T-helper 2 cell treated with Interferon-gamma antibody and Interleukin-4, amounts not matched to agents 5 μg/mL and 100 μg/mL, for 36 hours (primary cell): ENCODE results near the gene HOATZ.

Source experiments
- DNase-seq: peaks from one replicate; pipeline ENCODE4 v3.0.0; 2021; ENCODE audit warnings: low spot score
- H3K27ac Mint-ChIP-seq: one replicate; pipeline ENCODE4 v1.8.0; 2021; ENCODE audit warnings: mild to moderate bottlenecking, mixed read lengths
- H3K27me3 Mint-ChIP-seq: one replicate; pipeline ENCODE4 v1.8.0; 2021; ENCODE audit warnings: low read depth, mixed read lengths
- H3K36me3 Mint-ChIP-seq: one replicate; pipeline ENCODE4 v1.8.0; 2021; ENCODE audit warnings: low read depth, mixed read lengths
- H3K4me1 Mint-ChIP-seq: one replicate; pipeline ENCODE4 v1.8.0; 2021; ENCODE audit warnings: low read depth, mixed read lengths
- H3K4me3 Mint-ChIP-seq: one replicate; pipeline ENCODE4 v1.8.0; 2022; ENCODE audit warnings: mild to moderate bottlenecking, moderate library complexity, mixed read lengths
- H3K9me3 Mint-ChIP-seq: one replicate; pipeline ENCODE4 v1.8.0; 2021; ENCODE audit warnings: mixed read lengths

The HOATZ gene

DNA sequence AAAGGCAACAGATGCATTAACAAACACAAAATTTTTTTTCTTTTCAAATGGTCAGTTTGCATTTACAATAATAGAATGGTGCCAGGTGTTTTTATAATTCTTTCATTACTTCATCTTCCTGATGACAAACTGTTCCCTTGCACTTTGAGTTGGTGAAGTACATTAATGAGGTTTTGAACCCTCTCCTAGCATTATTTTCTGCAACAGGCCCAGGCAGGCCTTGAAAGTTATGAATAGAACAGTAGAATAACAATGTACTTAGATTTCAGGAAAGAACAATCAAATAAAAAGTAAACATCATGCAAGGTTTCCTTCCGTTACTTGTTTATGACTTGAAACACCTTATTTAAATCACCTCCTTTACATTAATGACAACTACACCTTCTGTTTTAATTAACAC is 12.0 kb upstream of the HOATZ start:
- Mint-ChIP-seq H3K9me3 (no peaks in the 10 kb centered on the region), H3K4me3 (no peak overlapping the region), H3K27me3 (peaks cover 56% of the 10 kb centered on the region), H3K36me3 (no peaks in the 10 kb centered on the region), H3K27ac (no peak overlapping the region), H3K4me1 (no peaks in the 10 kb centered on the region)
- no peak for DNase-seq

DNA sequence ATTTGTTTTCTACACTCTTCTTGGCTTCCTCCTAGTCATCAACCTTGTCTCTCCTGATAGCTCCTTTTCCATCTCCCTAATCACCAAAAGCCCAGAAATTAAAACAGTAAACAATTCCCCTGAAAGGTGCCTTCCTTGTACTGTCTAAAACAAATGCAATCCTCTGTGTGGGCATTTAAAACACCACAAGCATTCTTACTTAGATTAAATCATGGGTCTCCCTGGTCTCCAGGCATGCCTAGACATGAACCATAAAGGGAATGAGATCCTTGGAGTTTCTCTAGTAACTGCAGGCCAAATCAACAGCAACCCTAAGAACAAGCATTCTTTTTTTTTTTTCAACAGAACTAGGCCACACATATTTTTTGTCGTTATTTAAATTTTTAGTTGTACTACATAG is 4.3 kb upstream of the HOATZ start:
- H3K27me3 Mint-ChIP-seq = peaks cover 56% of the 10 kb centered on the region

DNA sequence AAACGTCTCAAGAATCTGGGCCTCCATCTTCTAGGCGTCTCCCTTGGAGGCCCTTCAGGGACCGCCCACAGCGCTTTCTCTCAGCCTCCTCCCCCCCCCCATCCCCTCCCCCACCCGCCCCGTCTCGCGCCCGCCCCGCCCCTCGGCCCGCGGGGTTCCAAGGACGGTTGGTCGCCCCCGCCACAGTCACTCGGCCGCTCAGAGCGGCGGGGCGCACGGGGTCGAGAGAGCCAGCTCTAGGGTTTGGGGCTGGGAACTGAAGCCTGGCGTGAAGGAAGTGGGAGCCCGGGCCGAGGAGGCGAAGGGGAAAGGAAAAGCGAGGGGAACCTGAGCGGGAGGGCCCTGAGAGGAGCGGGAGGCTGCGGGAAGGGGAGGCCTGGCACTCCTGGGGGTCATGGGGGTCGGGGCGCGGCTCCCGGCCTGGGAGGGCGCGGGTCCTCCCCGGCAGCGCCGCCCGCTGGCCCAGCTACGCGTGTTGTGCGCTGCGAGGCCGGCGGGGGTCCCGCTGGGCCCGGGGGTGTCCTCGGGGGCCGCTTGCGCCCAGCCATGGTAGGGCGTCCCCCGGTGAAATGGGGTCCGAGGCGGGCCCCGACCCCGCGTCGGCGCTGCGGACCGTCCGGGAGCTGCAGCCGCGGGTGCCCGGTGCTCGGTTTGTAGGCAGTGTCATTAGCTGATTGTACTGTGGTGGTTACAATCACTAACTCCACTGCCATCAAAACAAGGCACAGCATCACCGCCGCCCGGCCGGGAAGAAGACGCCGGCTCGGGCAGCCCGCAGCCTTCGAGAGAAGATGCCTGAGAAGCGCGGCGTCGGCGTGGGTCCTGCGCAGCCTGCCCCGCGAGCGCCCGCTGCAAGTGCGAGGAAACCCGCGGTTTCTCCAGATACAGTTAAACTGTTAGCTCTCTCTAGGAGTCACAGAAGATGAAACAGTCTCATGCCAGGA is 2.0 kb upstream of the HOATZ start, which contains the start of gene BTG4:
Gene BTG4, minus strand, starts transcription at position 91 of the 944 bp plus-strand sequence. CDS start 13,610 bp downstream, outside the sequence.
- H3K4me1 Mint-ChIP-seq = peaks cover 5% of the 10 kb centered on the region
- no peaks in the 10 kb centered on the region for H3K9me3 Mint-ChIP-seq
- peak within 1 kb of the TSS; percentile 63 for H3K4me3 Mint-ChIP-seq
- H3K36me3 Mint-ChIP-seq = no peaks in the 10 kb centered on the region
- peaks cover 50% of the 10 kb centered on the region for H3K27me3 Mint-ChIP-seq
- peak; percentile 21 for DNase-seq
- H3K27ac Mint-ChIP-seq = no peak within 1 kb of the TSS

More for the DNA sequence above, 4.3 kb upstream of the HOATZ start:
- H3K36me3 Mint-ChIP-seq = no peaks in the 10 kb centered on the region
- H3K4me1 Mint-ChIP-seq = peaks cover 5% of the 10 kb centered on the region
- no peak overlapping the region for H3K4me3 Mint-ChIP-seq
- no peaks in the 10 kb centered on the region for H3K9me3 Mint-ChIP-seq
- no peak overlapping the region for H3K27ac Mint-ChIP-seq
- no peak for DNase-seq

DNA sequence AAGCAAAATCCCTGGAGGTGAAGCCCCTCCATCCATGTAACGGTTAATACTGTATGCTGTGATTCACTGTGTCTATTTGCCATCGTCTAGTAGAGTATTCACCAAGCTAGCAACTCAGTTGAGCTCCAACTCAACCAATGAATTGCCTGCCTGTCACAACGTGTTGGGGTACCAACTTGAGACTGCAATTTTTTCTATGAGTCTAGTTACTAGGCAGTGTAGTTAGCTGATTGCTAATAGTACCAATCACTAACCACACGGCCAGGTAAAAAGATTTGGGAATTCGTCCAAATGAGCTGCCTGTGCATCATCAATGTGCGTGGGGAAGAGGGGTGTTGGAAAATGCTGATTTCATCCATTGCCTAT is 1.4 kb upstream of the HOATZ start:
- H3K27ac Mint-ChIP-seq = no peak overlapping the region
- H3K36me3 Mint-ChIP-seq = no peaks in the 10 kb centered on the region
- H3K4me3 Mint-ChIP-seq = peak overlapping the region; percentile 52
- DNase-seq = no peak
- H3K4me1 Mint-ChIP-seq = peaks cover 5% of the 10 kb centered on the region
- peaks cover 43% of the 10 kb centered on the region for H3K27me3 Mint-ChIP-seq
- H3K9me3 Mint-ChIP-seq = no peaks in the 10 kb centered on the region

DNA sequence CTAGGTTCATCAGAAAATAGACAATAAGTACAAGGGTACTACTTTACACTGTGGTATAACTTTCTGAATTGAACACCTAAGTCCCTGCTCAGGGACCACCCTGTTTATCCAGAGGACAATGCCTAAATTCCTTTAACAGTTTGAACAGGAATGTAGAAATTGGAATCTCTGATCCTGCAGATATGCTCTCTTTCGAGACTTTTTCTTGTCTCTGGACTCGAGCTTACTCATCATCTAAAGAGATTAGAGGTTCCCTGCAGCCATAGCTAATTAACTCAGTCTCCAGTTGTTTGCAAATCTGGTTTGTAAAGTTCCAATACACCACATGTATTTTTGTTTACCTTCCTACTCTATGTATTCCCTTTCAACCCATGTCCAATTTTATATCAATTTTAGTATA is 1.0 kb downstream of the HOATZ start:
- Mint-ChIP-seq H3K27me3 (peaks cover 36% of the 10 kb centered on the region), H3K4me3 (no peak overlapping the region), H3K36me3 (no peaks in the 10 kb centered on the region), H3K4me1 (peaks cover 5% of the 10 kb centered on the region), H3K27ac (no peak overlapping the region), H3K9me3 (no peaks in the 10 kb centered on the region)
- DNase-seq = no peak

DNA sequence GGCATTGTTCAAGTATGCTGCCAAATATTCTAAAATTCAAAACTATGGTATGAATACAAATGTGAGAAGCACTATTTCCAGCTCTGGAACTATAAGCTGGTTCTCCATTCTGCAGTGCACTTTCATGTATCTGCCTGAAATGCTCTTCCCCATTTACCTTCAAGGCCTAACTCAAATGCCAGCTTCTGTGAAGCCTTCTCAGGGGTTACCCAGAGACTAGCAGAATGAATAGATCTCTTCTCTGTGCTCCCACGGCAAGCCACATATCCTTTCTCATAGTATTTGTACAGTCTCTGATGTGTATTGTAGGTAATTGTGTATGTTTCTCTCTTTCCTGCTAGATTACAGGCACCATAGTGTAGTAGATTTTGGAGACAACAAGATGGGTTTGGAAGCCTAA is 4.1 kb downstream of the HOATZ start:
- DNase-seq = no peak
- no peaks in the 10 kb centered on the region for H3K4me1 Mint-ChIP-seq
- H3K9me3 Mint-ChIP-seq = no peaks in the 10 kb centered on the region
- peaks cover 16% of the 10 kb centered on the region for H3K27me3 Mint-ChIP-seq
- H3K4me3 Mint-ChIP-seq = no peak overlapping the region
- H3K27ac Mint-ChIP-seq = no peak overlapping the region
- H3K36me3 Mint-ChIP-seq = no peaks in the 10 kb centered on the region

DNA sequence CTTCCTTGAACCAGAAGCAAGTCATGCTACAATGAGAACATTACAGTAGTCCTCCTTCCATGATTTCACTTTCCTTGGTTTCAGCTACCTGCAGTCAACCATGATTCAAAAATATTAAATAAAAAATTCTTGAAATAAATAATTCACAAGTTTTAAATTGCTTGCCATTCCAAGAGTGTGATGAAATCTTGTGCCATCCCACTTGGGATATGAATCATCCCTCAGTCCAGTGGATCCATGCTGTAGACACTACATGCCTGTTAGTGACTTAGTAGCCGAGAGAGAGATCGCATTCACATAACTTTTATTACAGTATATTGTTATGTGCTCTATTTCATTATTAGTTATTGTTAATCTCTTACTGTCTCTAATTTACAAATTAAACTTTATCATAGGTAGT is 6.0 kb downstream of the HOATZ start:
- H3K9me3 Mint-ChIP-seq = no peaks in the 10 kb centered on the region
- H3K36me3 Mint-ChIP-seq = no peaks in the 10 kb centered on the region
- H3K4me1 Mint-ChIP-seq = no peaks in the 10 kb centered on the region
- H3K4me3 Mint-ChIP-seq = no peak overlapping the region
- no peak overlapping the region for H3K27ac Mint-ChIP-seq
- H3K27me3 Mint-ChIP-seq = no peaks in the 10 kb centered on the region
- DNase-seq = no peak

DNA sequence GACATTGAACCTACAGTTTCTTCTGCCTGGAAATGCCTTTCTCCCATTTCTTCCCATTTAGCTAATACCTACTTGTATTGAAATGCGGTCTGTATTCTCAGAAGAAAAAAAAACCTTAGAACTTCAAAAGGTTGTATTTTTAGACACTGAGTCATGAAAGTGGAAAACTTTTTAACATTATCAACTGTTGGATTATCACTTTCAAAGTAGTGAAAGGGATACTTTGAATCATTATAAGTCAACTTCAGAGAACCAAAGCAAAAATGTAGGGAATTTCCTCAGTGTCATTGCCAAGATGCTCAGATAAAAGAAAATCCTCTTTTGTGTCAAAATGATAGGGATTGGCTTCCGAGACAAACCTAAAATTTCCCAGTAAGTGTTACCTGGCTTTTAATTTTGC is 6.6 kb downstream of the HOATZ start:
- H3K27me3 Mint-ChIP-seq = no peaks in the 10 kb centered on the region
- peaks cover 2% of the 10 kb centered on the region for H3K4me1 Mint-ChIP-seq
- no peak for DNase-seq
- no peaks in the 10 kb centered on the region for H3K36me3 Mint-ChIP-seq
- H3K4me3 Mint-ChIP-seq = no peak overlapping the region
- no peaks in the 10 kb centered on the region for H3K9me3 Mint-ChIP-seq
- no peak overlapping the region for H3K27ac Mint-ChIP-seq

DNA sequence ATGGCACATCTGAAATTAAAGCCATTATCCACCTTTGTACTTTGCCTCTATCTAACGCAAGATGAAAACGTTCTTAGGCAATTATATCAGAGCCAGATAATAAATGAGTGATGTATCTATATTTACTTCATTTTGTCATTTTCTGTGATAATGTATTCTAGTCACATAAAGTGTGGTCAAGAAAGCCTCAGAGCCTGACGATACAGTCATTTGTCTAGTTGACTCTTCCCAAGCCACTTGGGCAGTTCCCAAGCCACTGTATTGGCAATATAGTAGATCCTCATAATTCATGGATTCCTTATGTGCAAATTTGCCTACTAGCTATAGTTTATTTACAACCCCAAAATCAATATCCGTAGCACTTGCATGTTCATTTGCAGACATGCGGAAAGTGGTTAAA is 7.8 kb downstream of the HOATZ start:
- no peaks in the 10 kb centered on the region for H3K36me3 Mint-ChIP-seq
- H3K4me1 Mint-ChIP-seq = peaks cover 10% of the 10 kb centered on the region
- no peaks in the 10 kb centered on the region for H3K9me3 Mint-ChIP-seq
- H3K27ac Mint-ChIP-seq = no peak overlapping the region
- H3K27me3 Mint-ChIP-seq = no peaks in the 10 kb centered on the region
- H3K4me3 Mint-ChIP-seq = no peak overlapping the region
- DNase-seq = no peak

DNA sequence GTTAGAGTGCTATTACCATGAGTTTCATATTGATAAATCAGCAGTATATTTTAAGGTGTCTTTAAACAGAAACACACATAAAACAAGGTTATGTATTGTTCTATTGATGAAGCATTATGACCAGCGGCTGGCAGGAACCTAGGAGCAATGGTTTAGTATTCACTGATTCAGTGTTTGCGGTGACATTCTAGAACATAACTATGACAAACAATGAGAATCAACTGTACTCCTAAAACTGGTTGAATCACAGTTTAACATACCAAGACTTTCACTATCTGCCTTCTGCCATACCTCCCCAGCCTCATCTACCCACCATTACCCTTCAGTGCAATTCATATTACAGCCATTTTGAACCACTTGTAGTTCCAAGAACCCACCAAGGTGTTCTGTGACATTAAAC is 8.8 kb downstream of the HOATZ start:
- Mint-ChIP-seq H3K9me3 (no peaks in the 10 kb centered on the region), H3K27ac (no peak overlapping the region), H3K4me3 (no peak overlapping the region), H3K27me3 (no peaks in the 10 kb centered on the region), H3K36me3 (no peaks in the 10 kb centered on the region), H3K4me1 (peaks cover 10% of the 10 kb centered on the region)
- no peak for DNase-seq

DNA sequence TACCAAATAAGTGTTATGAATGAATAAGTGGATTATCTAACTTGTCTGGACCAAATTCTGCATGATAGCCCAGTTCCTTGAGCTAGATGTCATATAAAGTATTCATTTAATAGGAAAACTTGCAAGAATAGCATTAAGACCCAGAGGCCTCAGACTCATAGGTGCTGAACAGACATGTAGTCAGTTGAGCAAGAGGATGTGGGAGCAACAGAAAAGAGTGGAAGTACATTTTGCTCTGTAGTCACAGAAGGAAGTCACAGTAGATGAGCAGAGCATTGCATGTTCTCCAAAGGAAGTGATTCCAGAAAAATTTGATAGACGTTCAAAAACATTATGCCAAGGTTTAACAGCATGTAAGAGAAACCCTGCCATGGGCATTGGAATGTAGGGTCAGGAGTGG is 9.5 kb downstream of the HOATZ start:
- no peaks in the 10 kb centered on the region for H3K9me3 Mint-ChIP-seq
- H3K4me1 Mint-ChIP-seq = peaks cover 18% of the 10 kb centered on the region
- H3K4me3 Mint-ChIP-seq = no peak overlapping the region
- no peaks in the 10 kb centered on the region for H3K27me3 Mint-ChIP-seq
- no peak overlapping the region for H3K27ac Mint-ChIP-seq
- H3K36me3 Mint-ChIP-seq = no peaks in the 10 kb centered on the region
- no peak for DNase-seq

DNA sequence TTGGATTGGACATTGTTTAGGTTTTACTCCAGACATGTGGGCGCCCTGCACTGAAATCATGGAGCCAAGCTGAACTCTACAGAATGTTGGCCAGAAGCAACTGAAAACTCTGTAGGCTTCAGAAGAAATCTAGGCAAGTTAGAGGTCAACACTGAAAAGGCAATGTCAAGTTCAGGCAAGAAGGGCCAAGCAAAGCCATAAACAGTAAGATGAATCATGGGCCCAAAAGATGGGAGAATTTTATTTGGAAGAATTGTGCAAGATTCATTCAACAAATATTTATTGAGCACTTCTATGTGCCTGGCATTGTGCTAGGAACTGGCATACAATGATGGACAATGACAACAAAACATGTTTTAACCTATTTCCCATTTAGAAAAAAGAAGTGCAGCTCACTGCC is 10.9 kb downstream of the HOATZ start:
- Mint-ChIP-seq H3K27ac (no peak overlapping the region), H3K27me3 (no peaks in the 10 kb centered on the region), H3K36me3 (no peaks in the 10 kb centered on the region), H3K4me3 (no peak overlapping the region), H3K9me3 (no peaks in the 10 kb centered on the region), H3K4me1 (peaks cover 18% of the 10 kb centered on the region)
- no peak for DNase-seq

DNA sequence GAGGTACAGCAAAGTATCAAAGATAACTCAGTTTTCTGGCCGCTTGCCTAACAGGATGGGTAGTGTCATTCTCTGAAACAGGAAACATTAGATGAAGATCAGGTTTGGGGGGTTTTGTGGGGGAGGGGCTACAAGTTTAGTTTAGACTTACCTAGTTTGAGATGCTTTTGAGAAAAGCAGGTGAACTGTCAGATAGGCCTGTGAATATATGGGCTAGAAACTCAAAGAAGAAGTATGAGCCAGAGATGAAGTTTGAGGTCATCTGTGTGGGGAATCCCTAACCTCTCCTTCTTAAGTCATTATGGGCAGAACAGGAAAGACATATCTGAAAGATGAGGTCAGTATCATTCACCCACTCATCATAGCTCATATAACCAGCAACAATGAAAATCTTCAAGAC is 11.9 kb downstream of the HOATZ start:
- no peak for DNase-seq
- H3K4me1 Mint-ChIP-seq = peaks cover 21% of the 10 kb centered on the region

DNA sequence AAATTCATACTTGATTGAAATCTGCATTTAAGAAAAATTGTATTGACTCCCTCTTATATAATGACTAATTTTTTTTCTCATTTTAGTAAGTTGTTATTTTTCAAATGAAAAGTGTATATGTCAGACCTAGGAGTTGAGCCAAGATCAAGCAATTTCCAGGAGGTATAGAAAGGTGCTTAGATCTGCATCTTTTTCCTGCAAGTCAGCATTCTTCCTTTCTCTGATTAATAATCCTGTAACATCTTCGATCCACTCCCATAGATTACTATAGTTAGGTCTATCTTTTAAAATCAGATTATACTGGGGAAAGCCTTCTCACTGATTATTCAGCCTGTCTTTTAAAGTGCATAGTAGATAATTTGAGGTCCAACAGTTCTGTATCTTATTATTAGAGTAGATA is 12.7 kb downstream of the HOATZ start:
- no peak for DNase-seq
- Mint-ChIP-seq H3K9me3 (no peaks in the 10 kb centered on the region), H3K4me1 (peaks cover 26% of the 10 kb centered on the region), H3K4me3 (no peak overlapping the region), H3K27ac (no peak overlapping the region), H3K27me3 (no peaks in the 10 kb centered on the region), H3K36me3 (no peaks in the 10 kb centered on the region)

More for the DNA sequence above, 11.9 kb downstream of the HOATZ start:
- no peaks in the 10 kb centered on the region for H3K9me3 Mint-ChIP-seq
- H3K36me3 Mint-ChIP-seq = no peaks in the 10 kb centered on the region
- no peak overlapping the region for H3K4me3 Mint-ChIP-seq
- no peaks in the 10 kb centered on the region for H3K27me3 Mint-ChIP-seq
- H3K27ac Mint-ChIP-seq = no peak overlapping the region

DNA sequence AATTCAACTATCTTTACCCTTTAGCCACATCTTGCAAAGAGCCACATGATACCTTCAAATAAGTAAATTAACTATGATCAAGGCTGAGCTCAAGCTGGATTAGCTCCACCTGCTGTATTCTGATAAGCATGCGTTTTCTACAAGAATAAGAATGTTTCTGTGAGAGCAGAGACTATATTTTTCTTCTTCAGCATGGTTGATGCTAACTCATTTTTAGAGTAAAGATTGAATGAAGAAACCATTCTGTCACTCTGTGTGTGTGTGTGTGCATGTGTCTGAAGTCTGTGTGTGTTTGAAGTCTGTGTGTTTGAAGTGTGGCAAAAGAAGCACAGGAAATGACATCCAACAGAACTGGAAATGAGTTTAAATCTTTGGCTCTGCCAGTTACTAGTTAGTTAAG is 14.0 kb downstream of the HOATZ start:
- peaks cover 27% of the 10 kb centered on the region for H3K4me1 Mint-ChIP-seq
- peak overlapping the region; percentile 39 for H3K27ac Mint-ChIP-seq
- no peak overlapping the region for H3K4me3 Mint-ChIP-seq
- no peaks in the 10 kb centered on the region for H3K9me3 Mint-ChIP-seq
- H3K36me3 Mint-ChIP-seq = no peaks in the 10 kb centered on the region
- DNase-seq = no peak
- H3K27me3 Mint-ChIP-seq = peaks cover under 1% of the 10 kb centered on the region
